HUDEP-2 (cell line): ENCODE measurements around the gene TSPOAP1.

Source experiments
- DNase-seq, 76 experiments: peaks; one replicate each; lab custom pipeline; 2025; ENCODE audit not compliant: unreplicated experiment in 76 of 76; lab: John Stamatoyannopoulos, UW

The TSPOAP1 gene

DNA sequence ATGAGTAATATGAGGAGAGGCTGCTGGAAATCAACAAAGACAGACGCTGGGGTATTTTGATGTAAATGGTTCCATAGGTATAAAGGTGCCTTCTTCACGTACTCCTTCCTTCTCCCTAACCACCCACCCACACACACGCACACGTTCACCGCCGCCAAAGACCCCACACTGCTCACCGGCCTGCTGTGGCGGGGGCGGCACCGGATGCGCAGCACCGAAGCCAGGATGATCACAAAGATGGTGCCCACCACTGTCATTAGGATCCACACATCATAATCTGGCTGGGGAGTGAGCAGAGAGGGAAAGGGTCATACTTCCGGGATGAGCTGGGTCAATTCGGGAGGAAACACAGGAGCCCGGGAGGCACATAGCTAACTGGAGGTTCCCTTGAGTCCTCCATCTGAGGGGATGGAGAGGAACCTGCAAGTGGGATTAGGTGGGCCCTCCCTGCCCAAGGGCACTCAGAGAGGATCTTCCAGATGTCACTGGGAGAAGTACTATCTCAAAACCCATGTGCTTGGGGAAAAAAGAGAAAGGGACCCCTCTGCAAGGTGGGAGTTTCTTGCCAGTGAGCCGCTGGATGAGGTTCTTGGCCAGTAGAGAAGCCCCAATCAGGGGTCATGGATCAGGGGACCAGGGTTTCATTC is 33.9 kb upstream of the TSPOAP1 start:
- DNase-seq: no peak

- DNase-seq: peak in 72 of 76 experiments; percentile 39 to 92 (median 68)
Observed at GRCh38 chr17:58360296-58361063, 31.9 kb upstream of the TSPOAP1 start.

DNA sequence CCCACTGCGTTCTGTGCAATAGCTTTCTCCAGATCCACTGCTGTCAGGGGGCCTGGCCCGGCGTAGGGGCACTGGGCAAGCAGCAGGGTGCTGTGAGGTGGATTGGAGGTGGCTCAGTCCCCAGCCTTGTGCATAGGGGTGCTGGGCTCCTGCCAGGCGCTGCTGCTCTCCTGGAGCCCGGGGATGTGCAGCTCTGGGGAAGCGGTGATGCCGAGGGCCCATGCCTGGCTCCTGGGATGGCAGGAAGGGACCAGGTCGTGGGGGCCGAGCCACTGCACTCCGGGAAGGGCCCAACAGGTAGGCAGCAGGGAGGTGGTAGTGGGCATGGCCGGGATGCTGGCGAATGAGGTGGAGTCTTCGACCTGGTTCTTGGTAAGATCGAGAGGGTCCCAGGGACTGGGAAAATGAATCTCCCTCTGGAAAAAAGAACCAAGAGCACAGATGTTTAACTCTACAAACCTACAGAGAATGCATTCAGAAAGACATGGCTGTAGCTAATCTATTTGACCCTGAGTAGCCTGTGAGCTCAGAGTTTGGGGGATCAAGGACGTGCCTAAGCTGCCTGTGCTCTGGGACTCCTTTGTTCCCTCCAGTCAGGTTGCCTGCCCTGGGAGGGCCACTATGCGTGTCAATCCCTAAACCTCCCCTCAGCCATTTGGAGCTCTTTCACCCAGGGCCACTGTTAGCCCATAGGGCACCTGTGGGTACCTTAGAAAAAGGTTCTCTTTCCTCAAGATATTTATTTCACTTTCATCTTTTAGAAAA is 30.0 kb upstream of the TSPOAP1 start:
- no peak for DNase-seq

GRCh38 chr17:58357312-58358297 is 29.0 kb upstream of the TSPOAP1 start:
- DNase-seq: no peak

GRCh38 chr17:58356231-58356630 is 27.6 kb upstream of the TSPOAP1 start:
- DNase-seq: no peak

GRCh38 chr17:58354541-58355216 is 26.1 kb upstream of the TSPOAP1 start:
- peak in 1 of 76 experiments; percentile 16 for DNase-seq

DNA sequence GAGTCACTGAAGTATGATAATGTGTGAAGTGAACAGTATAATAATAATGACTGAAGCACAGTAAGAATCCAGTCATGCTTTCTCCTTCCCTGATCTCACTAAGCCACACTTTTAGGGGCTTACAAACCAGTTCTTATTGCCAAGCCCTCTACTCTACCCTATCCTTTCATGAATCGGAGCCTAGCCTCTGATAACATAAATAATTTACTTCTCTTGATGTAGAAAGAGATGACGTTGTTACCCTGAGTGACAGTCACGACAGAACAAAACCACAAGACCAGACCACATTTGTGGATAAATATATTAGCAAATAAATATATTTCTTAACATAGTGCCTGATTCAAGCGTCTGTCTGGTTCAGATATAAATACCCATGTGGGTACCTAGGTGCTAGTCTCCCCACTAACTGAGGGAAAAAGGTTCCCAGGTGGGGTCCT is 24.8 kb upstream of the TSPOAP1 start:
- DNase-seq: no peak

- DNase-seq: peak in 25 of 76 experiments; percentile 10 to 64 (median 31)
Observed at GRCh38 chr17:58352596-58353388, 24.2 kb upstream of the TSPOAP1 start.

GRCh38 chr17:58351831-58352595 is 23.4 kb upstream of the TSPOAP1 start, which contains the start of gene SUPT4H1:
Gene SUPT4H1, minus strand, starts transcription at chr17:58352201. Its CDS starts 66 bp downstream, at chr17:58352135.
- DNase-seq: peak in 72 of 76 experiments; percentile 59 to 94 (median 86)

- DNase-seq: no peak
Observed at GRCh38 chr17:58351182-58351581, 22.6 kb upstream of the TSPOAP1 start.

GRCh38 chr17:58348038-58348437 is 19.4 kb upstream of the TSPOAP1 start:
- no peak for DNase-seq

GRCh38 chr17:58345500-58345899 is 16.9 kb upstream of the TSPOAP1 start:
- DNase-seq: no peak

DNA sequence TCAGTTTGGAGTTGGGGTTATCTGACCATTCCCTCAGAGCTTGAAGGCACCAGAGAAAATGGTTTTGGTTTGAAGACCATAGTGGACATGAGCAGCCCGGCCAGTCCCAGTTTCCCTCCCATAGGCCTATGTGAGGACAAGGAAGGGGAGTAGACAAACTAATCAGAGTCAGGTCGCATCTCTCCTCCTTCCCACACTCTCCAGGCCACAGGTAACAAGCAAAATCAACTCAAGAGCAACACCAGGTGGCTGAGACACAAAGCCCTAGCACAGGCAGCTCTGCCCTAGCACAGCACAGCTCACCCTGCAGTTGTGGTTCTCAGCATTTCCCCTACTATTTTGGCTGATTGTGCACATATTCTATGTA is 16.2 kb upstream of the TSPOAP1 start:
- DNase-seq: peak in 2 of 76 experiments; percentile 19 to 23

DNA sequence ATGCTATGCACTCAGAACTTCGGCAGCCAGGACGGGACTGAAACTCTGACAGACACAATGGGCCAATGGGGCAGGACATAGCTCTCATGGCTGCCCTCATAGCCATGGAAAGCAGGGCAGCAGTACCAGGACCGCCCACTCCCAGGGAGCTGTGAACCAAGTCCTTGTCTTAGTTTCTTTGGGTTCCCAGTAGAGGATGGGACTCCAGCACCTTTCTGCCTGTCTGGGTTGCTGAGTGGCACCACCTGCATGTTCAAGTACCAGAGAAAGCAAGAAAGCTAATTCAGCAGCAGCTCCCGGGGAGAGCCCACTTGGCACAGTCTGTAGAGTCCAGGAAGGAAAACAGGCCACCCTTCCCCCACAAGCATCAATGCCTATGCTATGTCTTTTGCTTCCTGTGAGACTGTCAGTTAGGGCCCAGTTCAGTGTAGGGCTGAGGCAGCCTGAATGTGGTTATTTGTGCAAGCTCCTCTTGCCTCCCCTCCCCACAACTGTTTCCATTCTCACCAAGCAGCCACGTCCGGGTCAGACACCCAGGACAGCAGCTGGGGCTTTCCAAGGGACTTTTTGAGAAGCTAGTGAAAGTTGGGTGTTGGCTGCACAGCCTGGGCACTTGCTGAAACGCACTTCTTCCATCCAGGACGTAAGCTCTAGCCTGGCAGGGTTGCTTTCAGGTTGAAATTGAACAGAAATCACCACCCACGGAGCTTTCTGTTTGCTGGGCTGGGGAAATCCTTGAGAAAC is 15.6 kb upstream of the TSPOAP1 start:
- peak in 2 of 76 experiments; percentile 24 to 31 for DNase-seq

DNA sequence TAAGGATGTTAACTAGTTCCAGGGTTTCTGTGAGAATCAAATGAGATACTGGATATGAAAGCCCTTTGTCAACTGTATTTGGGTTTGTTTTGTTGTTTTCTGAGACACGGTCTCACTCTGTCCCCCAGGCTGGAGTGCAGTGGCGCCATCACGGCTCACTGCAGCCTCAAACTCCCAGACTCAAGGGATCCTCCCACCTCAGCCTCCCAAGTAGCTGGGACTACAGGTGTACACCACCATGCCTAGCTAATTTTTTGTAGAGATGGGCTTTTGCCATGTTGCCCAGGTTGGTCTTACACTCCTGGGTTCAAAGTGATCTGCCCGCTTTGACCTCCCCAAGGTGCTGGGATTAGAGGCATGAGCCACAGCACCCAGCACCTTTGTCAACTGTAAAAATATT is 14.5 kb upstream of the TSPOAP1 start:
- DNase-seq: no peak

GRCh38 chr17:58341861-58342475 is 13.4 kb upstream of the TSPOAP1 start:
- no peak for DNase-seq
